GM12878 (cell line): Measurements from ENCODE around the gene PRUNE2. TPM values are rescaled to one million over a fixed set of nuclear protein-coding genes. Genes with fewer than 3 reads are reported as not detected.

ENCODE experiments used
- ATAC-seq: fragments of 200-7000 bp; cut with Tn5 transposase; 3 replicates; pipeline ENCODE4 v1.9.1; 2020; ENCODE audit warnings: mild to moderate bottlenecking, moderate library complexity
- BruUV-seq: library from RNA; stranded (reverse); fragments of 400-500 nt; replicated peaks from 2 replicates; lab custom pipeline; 2021; lab: Mats Ljungman, UMichigan
- CTCF ChIA-PET: fragments of 300-600 bp; sonication (Branson Sonifier 250); formaldehyde crosslinking; extraction: SDS; loops from one replicate; lab custom pipeline; 2021; ENCODE audit warnings: inconsistent platforms; lab: Yijun Ruan, JAX
- POLR2A ChIA-PET: fragments of 350-600 bp; formaldehyde crosslinking; extraction: SDS; loops from one replicate; lab custom pipeline; 2021; ENCODE audit warnings: inconsistent platforms; lab: Charles Lee
- RAD21 ChIA-PET: fragments of 300-600 bp; sonication (Branson Sonifier 250); formaldehyde crosslinking; loops from one replicate; lab custom pipeline; 2023; ENCODE audit warnings: antibody characterized with exemption; ENCODE audit not compliant: unreplicated experiment; lab: Charles Lee
- SMC1A ChIA-PET: fragments of 300-600 bp; sonication (Branson Sonifier 250); formaldehyde crosslinking; loops from one replicate; lab custom pipeline; 2023; ENCODE audit not compliant: unreplicated experiment, uncharacterized antibody; lab: Charles Lee
- DNase-seq: peaks from one replicate; pipeline ENCODE4 v3.0.0-alpha.2; 2011; ENCODE audit warnings: low read depth, low spot score
- FAIRE-seq: peaks from 3 replicates; lab custom pipeline; 2011; peaks lifted over from hg19 to GRCh38; lab: Jason Lieb, UNC
- H2AFZ ChIP-seq: 2 replicates; pipeline ENCODE4 v1.6.0; 2011; ENCODE audit warnings: low read depth, low read length, control low read depth; ENCODE audit not compliant: control insufficient read depth
- H3K27ac ChIP-seq: 2 replicates; pipeline ENCODE4 v1.5.1; 2011; ENCODE audit warnings: control low read depth; ENCODE audit not compliant: control insufficient read depth, insufficient read depth
- H3K27me3 ChIP-seq, 2 experiments: replicated peaks in 1 of 2; 2 replicates each; pipeline versions ENCODE4 v1.6.0 to v1.6.1; 2011; ENCODE audit warnings: low read length in 1 of 2; ENCODE audit not compliant: control insufficient read depth in 2 of 2, insufficient read depth in 2 of 2
- H3K36me3 ChIP-seq, 2 experiments: 2 replicates each; pipeline ENCODE4 v1.5.1; 2011; ENCODE audit warnings: low read length in 1 of 2; ENCODE audit not compliant: control insufficient read depth in 2 of 2, insufficient read depth in 2 of 2
- H3K4me1 ChIP-seq: 2 replicates; pipeline ENCODE4 v1.6.1; 2011; ENCODE audit warnings: mild to moderate bottlenecking, low read length, moderate library complexity, mixed read lengths; ENCODE audit not compliant: control insufficient read depth, insufficient read depth
- H3K4me2 ChIP-seq: 2 replicates; pipeline ENCODE4 v1.6.0; 2011; ENCODE audit warnings: control low read depth; ENCODE audit not compliant: control insufficient read depth, insufficient read depth
- H3K4me3 ChIP-seq: fragments of 200-600 bp; sonication (generic); 2 replicates; pipeline ENCODE4 v1.5.1; 2016
- H3K79me2 ChIP-seq: 2 replicates; pipeline ENCODE4 v1.6.0; 2011; ENCODE audit warnings: low read length; ENCODE audit not compliant: control insufficient read depth, insufficient read depth
- H3K9ac ChIP-seq: 2 replicates; pipeline ENCODE4 v1.8.0; 2011; ENCODE audit warnings: low read length, control low read depth, mixed read lengths; ENCODE audit not compliant: control insufficient read depth, insufficient read depth
- H3K9me3 ChIP-seq: replicated peaks from 3 replicates; pipeline ENCODE4 v1.5.1; 2011; ENCODE audit warnings: mild to moderate bottlenecking, low read length; ENCODE audit not compliant: control insufficient read depth, insufficient read depth
- H4K20me1 ChIP-seq: 2 replicates; pipeline ENCODE4 v1.6.0; 2011; ENCODE audit not compliant: control insufficient read depth, insufficient read depth
- ATF2 ChIP-seq: IDR thresholded peaks from 2 replicates; pipeline ENCODE4 v1.6.1; 2012; ENCODE audit warnings: low read length, inconsistent platforms
- CBX5 ChIP-seq: sonication (generic); IDR thresholded peaks from 2 replicates; pipeline ENCODE4 v1.6.1; 2016; ENCODE audit warnings: low read depth, moderate library complexity, mild to moderate bottlenecking, inconsistent platforms
- CEBPB ChIP-seq, 2 experiments: fragments of 150-350 bp in 1 of 2; IDR thresholded peaks; 2 replicates each; pipeline ENCODE4 v1.6.1; 2012 to 2014; ENCODE audit warnings: low read depth in 2 of 2, low read length in 2 of 2, borderline replicate concordance in 1 of 2, inconsistent platforms in 1 of 2
- E2F8 ChIP-seq: fragments of 450-650 bp; IDR thresholded peaks from 2 replicates; pipeline ENCODE4 v1.6.1; 2018; ENCODE audit warnings: mild to moderate bottlenecking, low read depth, moderate library complexity; ENCODE audit not compliant: partially characterized antibody
- PML ChIP-seq: IDR thresholded peaks from 2 replicates; pipeline ENCODE4 v1.6.1; 2012; ENCODE audit warnings: low read length, inconsistent platforms
- POLR2AphosphoS5 ChIP-seq: IDR thresholded peaks from 2 replicates; pipeline ENCODE4 v1.6.1; 2011; ENCODE audit warnings: mild to moderate bottlenecking, low read length, inconsistent platforms
- SUZ12 ChIP-seq: fragments of 200-600 bp; sonication (generic); IDR thresholded peaks from one replicate; pipeline ENCODE4 v1.6.1; 2018; ENCODE audit warnings: antibody characterized with exemption, mild to moderate bottlenecking; ENCODE audit not compliant: unreplicated experiment
- TAF1 ChIP-seq: IDR thresholded peaks from 2 replicates; pipeline ENCODE4 v1.6.1; 2011; ENCODE audit warnings: mild to moderate bottlenecking, low read depth, low read length, borderline replicate concordance
- ZNF274 ChIP-seq: IDR thresholded peaks from one replicate; pipeline ENCODE4 v1.8.0; 2011; ENCODE audit not compliant: insufficient read length, insufficient read depth
- WGBS: methylation state at CpG from one replicate; pipeline ENCODE4 v1.1.6; 2016; ENCODE audit warnings: low lambda C conversion rate; ENCODE audit not compliant: insufficient replicate concordance, insufficient coverage; ENCODE audit errors: missing lambda C conversion rate; 5-methylcytosine and 5-hydroxymethylcytosine counted together
- in situ Hi-C: fragments of 300-500 bp; cut with MboI; formaldehyde crosslinking; loops from 9 replicates; pipeline ENCODE4 v1.14.3; 2018; ENCODE audit warnings: mixed read lengths
- intact Hi-C: fragments of 100-400 bp; cut with micrococcal nuclease; formaldehyde crosslinking; loops from one replicate; pipeline ENCODE4 v1.14.2; 2022; ENCODE audit not compliant: unreplicated experiment
- polyA plus RNA-seq, 11 experiments: library from polyadenylated mRNA; depleted of rRNA in 4 of 11; unstranded in 6 of 11; stranded (reverse) in 5 of 11; fragments of >200 nt; fragmentation: Nextera tagmentation in 4 of 11; fragmentation: Illumina TruSeq in 1 of 11; extraction: Ambion mirVana in 4 of 11; extraction: Trizol in 1 of 11; gene quantifications; 1 replicate in 1 of 11; 2 replicates in 10 of 11; pipeline versions ENCODE4 v1.2.1 to v1.2.3, GENCODE V29; 2011 to 2016; ENCODE audit warnings: inconsistent platforms in 2 of 11, missing spikeins in 2 of 11, low read depth in 1 of 11
- total RNA-seq, 4 experiments: library from RNA; depleted of rRNA in 3 of 4; stranded (reverse); fragments of >200 nt in 3 of 4; fragmentation: Illumina TruSeq in 1 of 4; extraction: Trizol in 1 of 4; gene quantifications; 2 replicates each; pipeline versions ENCODE4 v1.2.1 to v1.2.3, GENCODE V29; 2013 to 2021
- TF ChIP-seq, protein P1 (sequence below): fragments of 450-650 bp; IDR thresholded peaks from 2 replicates; pipeline ENCODE4 v1.6.1; 2016; ENCODE audit warnings: mild to moderate bottlenecking

The PRUNE2 gene
- total and polyA plus RNA-seq, 10 of the 15 experiments (the other 5 are each of a cell fraction or from before 2014, with no cell fraction given): 0.07 to 0.63 (median 0.25) TPM

DNA sequence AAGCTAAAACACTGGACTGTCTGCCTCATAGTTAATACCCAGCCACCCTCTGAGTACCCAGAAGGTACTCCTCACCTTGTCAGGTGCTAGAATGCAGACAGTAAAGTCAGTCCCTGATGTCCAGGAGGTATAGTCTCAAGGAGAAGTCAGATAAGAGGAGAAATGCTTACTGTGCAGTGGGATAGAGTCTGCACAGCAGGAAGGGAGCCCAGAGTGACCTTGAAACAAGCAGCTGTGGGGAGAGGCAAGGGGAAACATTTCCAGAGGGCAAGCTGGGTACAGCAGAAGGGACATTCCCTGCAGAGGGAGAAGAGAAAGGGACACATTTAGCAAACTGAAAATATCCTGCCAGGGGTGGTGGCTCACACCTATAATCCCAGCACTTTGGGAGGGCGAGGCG lies 324.2 kb downstream of the PRUNE2 start:
- 58% methylated on average over 2 of the region's 2 CpGs for WGBS
- H3K4me2 ChIP-seq: no peak overlapping the region

More for the DNA sequence above, 324.2 kb downstream of the PRUNE2 start:
- Histone ChIP-seq H3K9me3 (no peaks in the 10 kb centered on the region), H3K4me3 (no peak overlapping the region), H3K27ac (no peak overlapping the region), H3K79me2 (no peaks in the 10 kb centered on the region), H2AFZ (no peak overlapping the region), H3K4me1 (peaks cover 15% of the 10 kb centered on the region), H4K20me1 (no peaks in the 10 kb centered on the region), H3K9ac (no peak overlapping the region), H3K36me3 (no peaks in the 10 kb centered on the region), H3K27me3 (no peaks in the 10 kb centered on the region)
- TF ChIP-seq ATF2: no peak
- no peak for TF ChIP-seq POLR2AphosphoS5
- TF ChIP-seq TAF1: no peak
- no peak for TF ChIP-seq SUZ12
- TF ChIP-seq E2F8: no peak
- no peak for TF ChIP-seq PML
- no peak for TF ChIP-seq CBX5
- no peak for TF ChIP-seq ZNF274
- no peak for TF ChIP-seq CEBPB (IDR thresholded peaks at IDR 0.05; ENCODE audit: borderline replicate concordance in 1 of 2, low read depth in 2 of 2, low read length in 2 of 2)
- TF ChIP-seq, protein P1, sequence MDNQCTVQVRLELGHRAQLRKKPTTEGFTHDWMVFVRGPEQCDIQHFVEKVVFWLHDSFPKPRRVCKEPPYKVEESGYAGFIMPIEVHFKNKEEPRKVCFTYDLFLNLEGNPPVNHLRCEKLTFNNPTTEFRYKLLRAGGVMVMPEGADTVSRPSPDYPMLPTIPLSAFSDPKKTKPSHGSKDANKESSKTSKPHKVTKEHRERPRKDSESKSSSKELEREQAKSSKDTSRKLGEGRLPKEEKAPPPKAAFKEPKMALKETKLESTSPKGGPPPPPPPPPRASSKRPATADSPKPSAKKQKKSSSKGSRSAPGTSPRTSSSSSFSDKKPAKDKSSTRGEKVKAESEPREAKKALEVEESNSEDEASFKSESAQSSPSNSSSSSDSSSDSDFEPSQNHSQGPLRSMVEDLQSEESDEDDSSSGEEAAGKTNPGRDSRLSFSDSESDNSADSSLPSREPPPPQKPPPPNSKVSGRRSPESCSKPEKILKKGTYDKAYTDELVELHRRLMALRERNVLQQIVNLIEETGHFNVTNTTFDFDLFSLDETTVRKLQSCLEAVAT: no peak
- POLR2A ChIA-PET: no interaction called here
- in situ Hi-C loops: no loop called here
- FAIRE-seq: no peak
- BruUV-seq: no TSS peak
- RAD21 ChIA-PET: no interaction called here
- no peak for ATAC-seq
- CTCF ChIA-PET: interaction anchor here (1.0 kb wide), 1 partner anchor 10 kb away, joined by 3 read pairs; no protein-coding TSS in a partner anchor
- SMC1A ChIA-PET: no interaction called here
- DNase-seq: no peak
- intact Hi-C loops: no loop called here
